Thyroid gland (tissue), 4 donors: Measurements from ENCODE around the gene UBE2V1.

Experiments
- POLR2A ChIP-seq, 2 donors: fragments of 450-650 bp; IDR thresholded peaks; one replicate each; pipeline ENCODE4 v1.6.1; 2017; ENCODE audit warnings: antibody characterized with exemption in 2 of 2, mild to moderate bottlenecking in 2 of 2, moderate library complexity in 1 of 2
- TF ChIP-seq, protein P1 (sequence below), 6 experiments: fragments of 200-600 bp in 3 of 6; fragments of 450-650 bp in 3 of 6; sonication (generic) in 3 of 6; IDR thresholded peaks; one replicate each; pipeline ENCODE4 v1.5.1; 2016 to 2019; ENCODE audit warnings: antibody characterized with exemption in 6 of 6, mild to moderate bottlenecking in 2 of 6, inconsistent platforms in 1 of 6, moderate library complexity in 1 of 6

GRCh38 chr20:50066161-50066834 lies 46.7 kb downstream of the UBE2V1 start:
- TF ChIP-seq, protein P1, sequence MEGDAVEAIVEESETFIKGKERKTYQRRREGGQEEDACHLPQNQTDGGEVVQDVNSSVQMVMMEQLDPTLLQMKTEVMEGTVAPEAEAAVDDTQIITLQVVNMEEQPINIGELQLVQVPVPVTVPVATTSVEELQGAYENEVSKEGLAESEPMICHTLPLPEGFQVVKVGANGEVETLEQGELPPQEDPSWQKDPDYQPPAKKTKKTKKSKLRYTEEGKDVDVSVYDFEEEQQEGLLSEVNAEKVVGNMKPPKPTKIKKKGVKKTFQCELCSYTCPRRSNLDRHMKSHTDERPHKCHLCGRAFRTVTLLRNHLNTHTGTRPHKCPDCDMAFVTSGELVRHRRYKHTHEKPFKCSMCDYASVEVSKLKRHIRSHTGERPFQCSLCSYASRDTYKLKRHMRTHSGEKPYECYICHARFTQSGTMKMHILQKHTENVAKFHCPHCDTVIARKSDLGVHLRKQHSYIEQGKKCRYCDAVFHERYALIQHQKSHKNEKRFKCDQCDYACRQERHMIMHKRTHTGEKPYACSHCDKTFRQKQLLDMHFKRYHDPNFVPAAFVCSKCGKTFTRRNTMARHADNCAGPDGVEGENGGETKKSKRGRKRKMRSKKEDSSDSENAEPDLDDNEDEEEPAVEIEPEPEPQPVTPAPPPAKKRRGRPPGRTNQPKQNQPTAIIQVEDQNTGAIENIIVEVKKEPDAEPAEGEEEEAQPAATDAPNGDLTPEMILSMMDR (IDR thresholded peaks at IDR 0.05) = no peak
- no peak for TF ChIP-seq POLR2A (IDR thresholded peaks at IDR 0.05)
